GM23248 (cell line): ENCODE data around the gene FLVCR1. TPM values are rescaled to one million over a fixed set of nuclear protein-coding genes. Genes with fewer than 3 reads are reported as not detected.

Experiments
- DNase-seq: peaks from one replicate; pipeline ENCODE4 v3.0.0-alpha.2; 2015
- H2AFZ ChIP-seq: fragments of 200-600 bp; sonication (generic); 2 replicates; pipeline ENCODE4 v1.6.1; 2016; ENCODE audit warnings: antibody characterized with exemption
- H3F3A ChIP-seq: fragments of 200-600 bp; sonication (generic); 2 replicates; pipeline ENCODE4 v1.6.1; 2016; ENCODE audit warnings: mild to moderate bottlenecking, antibody characterized with exemption, mixed run types; ENCODE audit not compliant: insufficient read depth
- H3K27ac ChIP-seq: fragments of 200-600 bp; sonication (generic); 2 replicates; pipeline ENCODE4 v1.5.1; 2016; ENCODE audit warnings: mild to moderate bottlenecking
- H3K27me3 ChIP-seq: fragments of 200-600 bp; sonication (generic); replicated peaks from 2 replicates; pipeline ENCODE4 v1.6.1; 2016; ENCODE audit warnings: mild to moderate bottlenecking; ENCODE audit not compliant: insufficient read depth
- H3K36me3 ChIP-seq: fragments of 200-600 bp; sonication (generic); 2 replicates; pipeline ENCODE4 v1.6.1; 2016; ENCODE audit warnings: low read depth, mild to moderate bottlenecking
- H3K4me1 ChIP-seq: fragments of 200-600 bp; sonication (generic); 2 replicates; pipeline ENCODE4 v1.6.1; 2016; ENCODE audit warnings: mild to moderate bottlenecking; ENCODE audit not compliant: insufficient read depth
- H3K4me2 ChIP-seq: fragments of 200-600 bp; sonication (generic); one replicate; pipeline ENCODE4 v1.6.1; 2016; ENCODE audit warnings: mild to moderate bottlenecking; ENCODE audit not compliant: unreplicated experiment
- H3K4me3 ChIP-seq: fragments of 200-600 bp; sonication (generic); 2 replicates; pipeline ENCODE4 v1.5.1; 2016; ENCODE audit warnings: mild to moderate bottlenecking
- H3K79me2 ChIP-seq: fragments of 200-600 bp; sonication (generic); 2 replicates; pipeline ENCODE4 v1.6.1; 2016; ENCODE audit warnings: mild to moderate bottlenecking; ENCODE audit not compliant: insufficient read depth
- H3K9ac ChIP-seq: fragments of 200-600 bp; sonication (generic); 2 replicates; pipeline ENCODE4 v1.6.1; 2016; ENCODE audit warnings: mild to moderate bottlenecking
- H3K9me2 ChIP-seq: fragments of 200-600 bp; sonication (generic); 2 replicates; pipeline ENCODE4 v1.6.1; 2016; ENCODE audit warnings: mixed run types, mild to moderate bottlenecking, moderate library complexity; ENCODE audit not compliant: insufficient read depth
- H3K9me3 ChIP-seq: fragments of 200-600 bp; sonication (generic); one replicate; pipeline ENCODE4 v1.6.1; 2017; ENCODE audit warnings: low read depth
- H4K20me1 ChIP-seq: fragments of 200-600 bp; sonication (generic); 2 replicates; pipeline ENCODE4 v1.6.0; 2016; ENCODE audit not compliant: insufficient read depth
- EZH2 ChIP-seq: fragments of 200-600 bp; sonication (generic); IDR thresholded peaks from 2 replicates; pipeline ENCODE4 v1.6.1; 2018; ENCODE audit warnings: antibody characterized with exemption, mild to moderate bottlenecking; ENCODE audit not compliant: insufficient read depth, poor library complexity, severe bottlenecking
- EZH2phosphoT487 ChIP-seq: fragments of 200-600 bp; sonication (generic); IDR thresholded peaks from 2 replicates; pipeline ENCODE4 v1.6.1; 2018; ENCODE audit warnings: antibody characterized with exemption, moderate library complexity, mild to moderate bottlenecking, low read depth; ENCODE audit not compliant: insufficient read depth
- WGBS, 2 experiments: methylation state at CpG; one replicate each; pipeline ENCODE4 v1.1.6; 2015 to 2017; ENCODE audit warnings: low lambda C conversion rate in 2 of 2, low coverage in 1 of 2; ENCODE audit errors: missing lambda C conversion rate in 2 of 2; 5-methylcytosine and 5-hydroxymethylcytosine counted together
- in situ Hi-C: fragments of 300-500 bp; cut with MboI; formaldehyde crosslinking; loops from 2 replicates; pipeline ENCODE4 v1.15.0; 2020
- polyA plus RNA-seq: library from polyadenylated mRNA; unstranded; fragments of >200 nt; fragmentation: Nextera tagmentation; extraction: Ambion mirVana; gene quantifications from 2 replicates; pipeline ENCODE4 v1.2.1, GENCODE V29; 2016
- total RNA-seq: library from RNA; depleted of rRNA; stranded (reverse); fragments of >200 nt; shearing (Covaris generic); gene quantifications from 2 replicates; pipeline ENCODE4 v1.2.3, GENCODE V29; 2014

FLVCR1 gene
- total and polyA plus RNA-seq, 2 experiments from 2014 or later: 0.86 to 4.2 TPM

DNA sequence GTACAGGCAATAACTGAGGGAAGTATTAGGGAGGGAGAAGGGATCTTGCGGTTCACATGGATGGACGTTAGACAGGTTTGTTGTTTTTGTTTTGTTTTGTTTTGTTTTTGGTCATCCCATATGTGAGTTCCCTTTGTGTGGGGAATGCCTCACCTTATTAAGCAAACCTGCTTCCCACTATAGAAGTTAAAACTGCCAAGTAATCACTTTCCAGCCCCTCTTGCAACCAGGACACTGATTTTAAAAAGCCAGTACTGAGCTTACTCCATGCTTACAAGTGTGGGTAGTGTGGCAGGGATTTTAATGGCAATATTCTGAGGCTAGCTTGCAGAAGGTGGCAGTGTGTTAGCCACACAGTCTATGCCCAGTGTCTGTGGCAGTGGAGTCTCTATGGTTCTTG lies 37.1 kb upstream of the FLVCR1 start:
- H3F3A ChIP-seq: no peaks in the 10 kb centered on the region
- H3K4me3 ChIP-seq: no peak overlapping the region
- no peaks in the 10 kb centered on the region for H4K20me1 ChIP-seq
- no peak overlapping the region for H2AFZ ChIP-seq
- H3K9ac ChIP-seq: no peak overlapping the region
- H3K9me2 ChIP-seq: no peaks in the 10 kb centered on the region
- no peaks in the 10 kb centered on the region for H3K9me3 ChIP-seq
- no peak for DNase-seq
- TF ChIP-seq EZH2: no peak
- no peak for TF ChIP-seq EZH2phosphoT487
- in situ Hi-C loops: no loop called here
- H3K4me1 ChIP-seq: no peaks in the 10 kb centered on the region; the same call in 1 of the 2 replicates
- H3K27me3 ChIP-seq: no peaks in the 10 kb centered on the region
- H3K27ac ChIP-seq: no peak overlapping the region
- H3K36me3 ChIP-seq: no peaks in the 10 kb centered on the region
- 75 to 79% methylated on average over 2 of the region's 2 CpGs for WGBS, 2 experiments
- H3K79me2 ChIP-seq: no peaks in the 10 kb centered on the region
- H3K4me2 ChIP-seq: no peak overlapping the region

DNA sequence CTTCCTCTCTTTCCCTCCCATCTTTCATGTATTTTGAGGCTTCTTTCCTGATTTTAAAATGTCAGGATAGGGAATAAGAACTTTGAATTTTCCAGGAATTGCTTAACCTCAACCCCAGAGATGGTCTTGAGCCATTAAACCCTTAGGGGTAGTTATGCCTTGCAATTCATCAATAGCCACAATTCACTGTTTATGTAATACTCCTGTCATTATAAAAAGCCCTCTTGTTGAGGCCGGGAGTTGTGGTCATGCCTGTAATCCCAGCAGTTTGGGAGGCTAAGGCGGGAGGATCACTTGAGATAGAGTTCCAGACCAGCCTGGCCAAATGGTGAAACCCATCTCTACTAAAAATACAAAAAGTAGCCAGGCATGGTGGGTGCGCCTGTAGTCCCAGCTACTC lies 35.1 kb upstream of the FLVCR1 start:
- Histone ChIP-seq H3F3A (no peaks in the 10 kb centered on the region), H3K9me2 (no peaks in the 10 kb centered on the region), H3K4me2 (no peak overlapping the region), H4K20me1 (no peaks in the 10 kb centered on the region), H2AFZ (no peak overlapping the region), H3K4me3 (no peak overlapping the region), H3K27me3 (no peaks in the 10 kb centered on the region), H3K4me1 (no peaks in the 10 kb centered on the region), H3K27ac (no peak overlapping the region), H3K36me3 (no peaks in the 10 kb centered on the region), H3K9me3 (no peaks in the 10 kb centered on the region), H3K79me2 (no peaks in the 10 kb centered on the region), H3K9ac (no peak overlapping the region)
- 73 to 80% methylated on average over 3 of the region's 3 CpGs for WGBS, 2 experiments
- no peak for DNase-seq
- in situ Hi-C loops: no loop called here
- no peak for TF ChIP-seq EZH2phosphoT487
- no peak for TF ChIP-seq EZH2

GRCh38 chr1:212824201-212824600 lies 33.9 kb upstream of the FLVCR1 start:
- no peak overlapping the region for H3K4me2 ChIP-seq

GRCh38 chr1:212825798-212826452 lies 32.1 kb upstream of the FLVCR1 start:
- Histone ChIP-seq H3K9me3 (no peaks in the 10 kb centered on the region), H3K36me3 (no peaks in the 10 kb centered on the region), H3K4me3 (no peak overlapping the region), H3K9ac (no peak overlapping the region), H3K9me2 (no peaks in the 10 kb centered on the region), H3K4me1 (no peaks in the 10 kb centered on the region), H2AFZ (no peak overlapping the region), H3K4me2 (no peak overlapping the region), H4K20me1 (no peaks in the 10 kb centered on the region), H3K79me2 (no peaks in the 10 kb centered on the region), H3F3A (no peaks in the 10 kb centered on the region), H3K27ac (no peak overlapping the region), H3K27me3 (no peaks in the 10 kb centered on the region)
- no peak for DNase-seq
- WGBS, 2 experiments: 76 to 81% methylated on average over 6 of the region's 6 CpGs
- in situ Hi-C loops: no loop called here
- TF ChIP-seq EZH2phosphoT487 (no peak), EZH2 (no peak)

More at GRCh38 chr1:212824201-212824600, 33.9 kb upstream of the FLVCR1 start:
- Histone ChIP-seq H3K4me1 (no peaks in the 10 kb centered on the region), H3K9me3 (no peaks in the 10 kb centered on the region), H3K4me3 (no peak overlapping the region), H3K36me3 (no peaks in the 10 kb centered on the region), H3K9me2 (no peaks in the 10 kb centered on the region), H3K27ac (no peak overlapping the region), H3K9ac (no peak overlapping the region), H4K20me1 (no peaks in the 10 kb centered on the region), H3K27me3 (no peaks in the 10 kb centered on the region), H3F3A (no peaks in the 10 kb centered on the region), H3K79me2 (no peaks in the 10 kb centered on the region), H2AFZ (no peak overlapping the region)
- DNase-seq: no peak
- TF ChIP-seq EZH2 (no peak), EZH2phosphoT487 (no peak)
- WGBS, 2 experiments: 85 to 87% methylated on average over 15 to 16 of the region's 16 CpGs
- in situ Hi-C loops: no loop called here
